Renal pelvis (tissue), 4 donors: ENCODE measurements around the gene C17orf75. TPM values are rescaled to one million over a fixed set of nuclear protein-coding genes. Genes with fewer than 3 reads are reported as not detected.
"Not testable (repeated sequence)": the region's sequence is repeated elsewhere in the genome, so short reads cannot be mapped to it uniquely, and the experiment has no call there.

ENCODE experiments used
- DNase-seq: peaks from one replicate; pipeline ENCODE4 v3.0.0-alpha.2; 2013
- polyA plus RNA-seq, 3 donors: library from polyadenylated mRNA; unstranded; fragments of 120-200 nt; gene quantifications; one replicate each; pipeline ENCODE4 v1.2.1, GENCODE V29; 2013; ENCODE audit not compliant: insufficient read length in 3 of 3

The C17orf75 gene
- polyA plus RNA-seq, 3 donors = 35.8 to 53.9 (median 48.9) TPM

DNA sequence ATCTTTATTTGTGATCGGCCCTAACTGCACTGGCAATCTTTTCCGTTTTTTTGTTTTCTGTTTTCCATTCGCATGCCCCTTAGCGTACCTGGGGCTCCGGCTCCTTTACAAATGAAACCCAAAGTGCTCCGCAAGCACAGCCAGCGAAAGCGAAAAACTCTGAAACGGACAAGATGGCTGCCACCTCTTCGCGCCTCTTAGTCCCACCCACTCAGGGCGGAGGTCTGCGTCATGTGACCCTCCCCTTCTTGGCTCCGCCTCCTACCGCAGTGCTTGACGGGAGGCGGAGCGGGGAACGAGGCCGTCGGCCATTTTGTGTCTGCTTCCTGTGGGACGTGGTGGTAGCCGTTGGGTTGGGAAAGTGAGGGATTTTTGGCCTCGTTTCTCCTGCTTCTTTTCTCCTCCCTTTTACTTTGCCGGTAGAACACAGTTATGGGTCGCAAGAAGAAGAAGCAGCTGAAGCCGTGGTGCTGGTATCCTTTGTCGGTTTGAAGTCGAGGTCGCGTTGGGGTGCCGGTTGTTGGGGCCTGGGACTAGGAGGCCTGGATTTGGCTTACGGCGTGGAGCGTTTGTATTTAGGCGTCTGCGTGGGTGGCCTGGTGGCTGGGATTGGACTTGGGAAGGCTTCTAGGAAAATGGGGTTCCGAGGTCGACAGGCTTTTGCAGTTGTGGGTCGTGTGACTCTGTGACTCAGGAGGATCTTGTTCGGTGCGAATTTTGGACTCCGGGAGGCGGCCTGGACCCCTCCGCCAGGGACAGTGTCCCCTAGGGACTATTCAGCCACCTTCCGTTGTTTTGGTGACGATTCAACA lies 8.1 kb upstream of the C17orf75 start, which contains the start of gene ZNF207:
Gene ZNF207, plus strand, starts transcription at position 304 of the 812 bp plus-strand sequence. Its CDS starts 129 bp downstream, at position 433.
- DNase-seq = peak; percentile 97

DNA sequence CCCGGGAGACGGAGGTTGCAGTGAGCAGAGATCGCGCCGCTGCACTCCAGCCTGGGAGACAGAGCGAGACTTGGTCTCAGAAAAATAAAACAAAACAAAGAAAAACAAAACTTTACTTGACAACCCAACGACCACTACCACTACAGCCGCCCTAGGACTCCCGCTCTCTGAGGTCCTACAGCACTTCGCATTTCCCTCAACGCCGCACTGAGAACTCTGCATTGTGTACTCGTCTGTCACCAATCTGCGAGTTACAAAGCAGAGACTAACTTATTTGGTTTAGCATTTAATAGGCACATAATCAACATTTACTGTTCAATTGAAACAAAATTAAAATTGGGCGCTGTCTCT lies 7.5 kb upstream of the C17orf75 start:
- DNase-seq = no peak

DNA sequence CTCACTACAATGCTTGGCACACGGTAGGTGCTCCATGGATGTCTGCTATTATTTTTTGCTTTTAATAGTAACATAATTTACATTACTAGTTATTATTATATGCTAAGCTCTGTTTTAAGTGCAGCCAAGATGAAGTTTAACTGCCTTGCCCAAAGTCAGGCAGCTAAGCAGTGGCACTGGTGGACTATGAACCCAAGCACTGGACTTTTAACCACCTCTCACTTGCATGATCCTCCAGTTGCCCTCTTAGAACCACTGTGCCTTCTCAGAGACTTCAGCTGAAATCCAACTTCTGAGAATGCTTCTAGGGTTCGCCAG lies 6.5 kb upstream of the C17orf75 start:
- no peak for DNase-seq

DNA sequence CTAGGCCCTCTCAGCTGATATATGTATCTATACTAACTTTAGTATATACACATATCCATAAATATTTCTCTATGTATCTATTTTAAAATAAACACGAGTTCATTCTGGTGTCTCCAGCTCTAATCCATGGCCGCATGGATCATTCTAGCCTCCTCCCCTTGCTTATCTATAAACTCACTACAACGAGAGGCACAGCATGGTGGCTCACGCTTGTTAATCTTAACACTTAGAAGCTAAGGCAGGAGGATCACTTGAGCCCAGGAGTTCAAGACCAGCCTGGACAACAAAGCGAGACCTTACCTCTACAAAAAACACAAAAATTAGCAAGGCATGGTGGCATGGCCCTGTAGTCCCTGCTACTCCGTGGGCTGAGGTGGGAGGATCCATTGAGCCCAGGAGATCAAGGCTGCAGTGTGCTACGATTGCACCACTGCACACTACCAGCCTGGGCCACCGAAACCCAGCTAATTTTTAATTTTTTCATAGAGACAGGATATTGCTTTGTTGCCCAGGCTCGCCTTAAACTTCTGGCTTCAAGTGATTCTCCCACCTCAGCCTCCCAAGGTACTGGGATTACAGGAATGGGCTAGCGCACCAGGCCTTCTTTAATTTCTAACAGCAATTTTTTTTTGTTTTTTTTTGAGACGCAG lies 4.1 kb upstream of the C17orf75 start:
- DNase-seq = no peak

DNA sequence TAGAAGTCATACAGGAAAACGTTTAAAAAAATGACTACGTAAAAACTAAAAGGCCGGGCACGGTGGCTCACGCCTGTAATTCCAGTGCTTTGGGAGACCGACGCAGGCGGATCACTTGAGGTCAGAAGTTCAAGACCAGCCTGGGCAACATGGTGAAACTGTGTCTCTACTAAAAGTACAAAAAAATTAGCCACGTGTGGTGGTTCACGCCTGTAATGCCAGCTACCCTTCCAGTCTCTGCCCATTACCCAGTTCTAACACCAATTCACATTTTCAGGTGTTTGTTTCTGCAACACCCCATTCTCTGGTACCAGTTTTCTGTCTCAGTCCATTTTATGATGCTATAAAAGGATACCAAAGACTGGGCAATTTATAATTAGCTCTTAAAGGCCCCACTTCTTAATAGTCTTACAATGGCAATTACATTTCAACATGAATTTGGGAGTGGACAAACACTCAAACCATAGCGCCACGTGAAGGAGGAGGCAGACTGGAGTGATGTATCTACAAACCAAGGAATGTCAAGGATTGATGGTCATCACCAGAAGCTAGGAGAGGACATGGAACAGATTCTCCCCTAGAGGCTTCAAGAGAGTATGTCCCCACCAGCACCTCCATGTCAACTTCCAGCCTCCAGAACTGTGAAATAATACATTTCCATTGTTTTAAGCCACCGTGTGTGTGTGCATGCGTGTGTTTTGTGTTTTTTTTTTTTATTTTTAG lies 791 bp upstream of the C17orf75 start:
- DNase-seq = no peak

DNA sequence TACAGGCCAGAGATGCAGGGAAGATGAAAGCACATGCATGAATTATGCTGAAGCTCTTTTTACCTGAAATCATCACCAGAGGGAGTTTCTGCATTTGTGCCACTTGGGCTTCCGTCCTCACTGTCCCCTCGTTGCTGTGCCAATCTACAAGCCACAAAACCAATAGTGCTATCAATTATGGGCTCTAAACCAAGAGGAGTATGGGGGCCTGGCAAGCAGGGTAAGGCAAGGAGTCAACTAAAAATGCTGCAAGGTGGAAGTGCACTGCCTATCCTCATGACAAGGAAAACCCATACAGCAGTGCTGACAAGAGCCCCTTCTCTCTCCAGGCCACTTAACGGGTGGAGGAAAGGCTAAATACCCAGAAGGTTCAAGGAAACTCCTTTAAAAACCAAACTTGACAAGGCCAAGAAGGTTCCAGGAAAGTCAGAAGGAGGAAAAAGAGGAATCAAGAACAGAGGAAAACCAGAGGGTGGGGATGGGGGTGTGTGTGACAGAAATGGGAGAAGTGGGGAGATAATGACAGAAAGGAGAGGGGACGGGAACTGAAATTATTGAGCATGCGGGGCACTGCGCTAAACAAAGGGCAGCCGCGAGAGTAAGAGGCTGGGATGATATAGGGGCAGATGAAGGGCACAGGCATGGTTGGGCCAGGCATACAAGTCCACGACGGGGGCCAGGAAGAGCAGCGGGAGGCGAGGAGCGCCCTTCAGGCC lies 674 bp downstream of the C17orf75 start:
- DNase-seq = peak; percentile 27

DNA sequence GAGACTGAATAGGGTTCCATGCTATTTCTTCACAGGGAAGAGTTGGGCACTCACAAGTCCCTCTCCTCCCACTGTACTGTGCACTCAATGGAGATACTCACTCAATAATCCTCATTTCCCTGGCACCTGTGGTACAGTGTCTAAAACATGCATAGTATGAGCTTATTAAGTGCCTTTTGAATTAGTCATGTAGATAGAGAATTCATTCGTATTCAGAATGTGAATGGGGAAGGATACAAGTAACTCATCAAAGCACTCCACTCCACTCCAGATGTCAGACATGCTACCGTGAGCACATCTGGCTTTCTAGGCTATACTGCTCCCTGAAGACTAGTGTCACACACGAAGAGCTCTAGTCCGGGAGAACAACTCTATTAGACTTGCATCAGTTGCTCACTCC lies 6.3 kb downstream of the C17orf75 start:
- no peak for DNase-seq

DNA sequence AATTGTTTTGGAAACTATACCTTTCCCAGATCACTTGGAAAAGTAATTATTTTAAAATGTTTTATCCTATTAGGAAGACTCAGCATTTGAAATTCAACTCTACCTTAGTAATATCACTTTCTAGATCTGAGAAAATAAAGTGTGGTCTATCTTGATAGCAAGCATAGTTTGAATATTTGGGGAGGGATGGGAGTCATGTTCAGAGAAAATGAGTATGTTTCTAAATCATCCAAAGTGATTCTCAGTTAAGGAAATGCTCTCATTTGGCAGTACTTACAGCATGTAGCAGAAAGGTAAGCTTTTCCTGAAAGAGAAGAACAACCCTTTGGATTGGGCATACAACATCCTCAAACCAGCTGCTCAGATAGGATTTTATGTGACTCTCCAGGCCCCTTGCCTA lies 6.9 kb downstream of the C17orf75 start:
- no peak for DNase-seq

DNA sequence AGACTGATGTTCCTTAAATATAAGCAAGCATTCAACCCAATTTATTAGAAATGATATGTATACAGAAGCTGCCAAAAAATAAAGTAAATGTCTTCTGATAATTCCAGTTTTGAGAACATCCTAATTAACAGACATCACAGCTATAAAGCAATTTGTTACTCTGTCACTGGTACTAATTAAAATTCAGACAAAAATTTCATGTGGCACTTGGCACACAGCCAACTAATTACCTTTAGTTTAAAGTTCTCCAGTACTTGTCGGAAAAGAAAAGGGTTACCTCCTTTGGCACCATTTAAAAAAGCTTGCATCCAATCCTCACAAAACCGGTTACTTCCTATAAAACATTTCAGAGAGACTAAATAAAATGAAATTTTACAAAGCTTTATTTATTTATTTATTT lies 8.8 kb downstream of the C17orf75 start:
- DNase-seq = no peak

DNA sequence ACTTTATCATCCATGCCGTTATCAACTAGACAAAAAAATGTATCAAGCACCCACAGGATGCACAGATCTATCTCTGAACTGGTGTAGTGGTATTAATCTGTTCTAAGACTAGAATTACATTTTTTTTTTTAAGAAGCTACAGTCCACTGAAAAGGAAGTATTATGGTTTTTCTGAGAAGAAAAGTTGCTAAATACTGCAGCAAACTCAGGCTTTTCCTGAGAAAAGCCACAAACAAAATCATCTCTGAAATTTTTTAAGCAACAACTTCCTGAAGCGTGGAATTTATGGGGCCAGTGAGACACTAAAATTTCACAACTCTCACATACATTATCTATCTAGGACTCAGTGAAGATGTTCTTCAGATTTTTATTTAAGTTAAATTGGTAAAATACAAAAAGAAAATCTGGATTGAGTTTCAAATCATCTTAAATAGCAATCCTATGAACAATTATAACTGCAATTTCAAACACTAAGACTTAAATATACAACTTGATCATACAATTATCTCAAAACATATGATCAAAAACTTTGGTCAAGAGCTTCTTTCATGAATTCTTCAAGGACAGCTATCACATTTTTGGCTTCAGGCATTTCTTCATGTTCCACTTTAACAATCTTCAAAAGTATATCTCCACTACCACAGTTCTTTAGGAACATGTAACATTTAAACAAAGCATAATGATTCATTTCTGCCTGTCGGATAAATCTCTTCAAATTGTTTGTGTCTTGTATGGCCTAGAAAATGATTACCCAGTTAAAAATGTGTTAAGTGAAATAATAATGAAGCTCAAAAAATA lies 10.5 kb downstream of the C17orf75 start:
- no peak for DNase-seq

DNA sequence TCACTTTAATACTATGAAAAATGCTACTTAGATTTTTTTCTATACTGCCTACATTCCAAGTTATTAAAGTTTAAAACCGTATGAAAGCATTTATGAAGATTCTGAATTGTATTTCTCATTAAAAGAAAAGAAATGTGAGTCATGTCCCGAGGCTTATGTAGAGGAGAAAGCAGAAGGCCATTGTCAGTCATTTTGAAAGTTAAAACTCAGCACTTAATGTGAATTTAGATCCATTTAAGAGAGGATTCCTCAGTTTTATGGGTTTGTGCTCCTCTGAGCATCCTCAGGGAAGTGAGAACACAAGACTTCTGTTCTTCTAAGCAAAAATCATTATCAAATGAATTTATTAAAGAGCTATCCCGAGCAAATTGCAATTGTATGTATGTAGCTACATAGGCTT lies 11.8 kb downstream of the C17orf75 start:
- no peak for DNase-seq

DNA sequence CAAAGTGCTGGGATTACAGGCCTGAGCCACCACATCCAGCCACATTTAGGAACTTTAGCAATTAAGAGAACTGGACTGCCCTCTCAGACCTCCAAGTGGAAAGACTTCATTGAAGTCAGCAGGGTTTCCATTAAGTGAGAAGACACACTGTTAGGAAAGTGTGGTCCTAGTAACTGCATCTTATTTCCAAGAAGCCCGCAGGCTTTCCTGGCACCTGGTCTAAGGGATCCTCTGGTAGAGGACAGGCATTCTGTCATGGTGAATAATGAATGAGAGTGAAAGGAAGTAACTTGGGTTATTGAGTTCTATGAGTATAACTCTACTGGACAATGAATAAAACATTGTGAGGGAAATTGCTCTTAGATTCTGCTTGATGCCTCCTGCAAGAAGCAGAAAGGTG lies 14.1 kb downstream of the C17orf75 start:
- no peak for DNase-seq

DNA sequence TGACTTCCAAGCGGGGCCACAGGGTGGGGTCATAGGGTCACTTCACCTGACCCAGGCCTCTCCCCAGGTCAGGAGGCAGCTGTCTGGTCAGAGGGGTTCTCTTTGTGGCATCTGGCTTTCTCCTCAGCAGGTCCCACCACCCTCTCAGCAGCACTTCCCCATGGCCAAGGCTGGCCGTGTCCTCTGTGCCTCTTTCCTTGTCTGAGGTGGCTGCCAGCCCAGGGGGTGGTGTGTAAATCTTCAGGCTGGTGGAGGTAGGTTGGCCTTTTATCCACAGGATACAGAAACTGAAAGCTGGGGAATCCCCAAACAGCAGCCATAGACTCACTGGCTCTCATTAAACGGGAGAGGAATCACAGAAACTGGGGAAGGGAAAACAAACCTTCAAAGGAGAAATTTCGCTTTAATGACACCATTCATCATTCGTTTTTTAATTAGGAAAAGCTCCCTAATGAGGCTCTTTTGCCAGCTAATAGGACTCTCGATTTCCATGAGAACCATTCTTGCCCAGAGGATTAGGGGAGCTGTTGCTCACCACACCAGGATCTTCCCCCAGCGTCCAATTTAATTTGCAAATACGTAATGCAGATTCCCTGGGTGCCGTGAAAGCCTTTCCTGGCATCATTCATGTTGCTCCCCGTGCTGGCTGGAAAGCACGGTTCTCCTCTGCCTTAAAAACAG lies 18.0 kb downstream of the C17orf75 start:
- no peak for DNase-seq

DNA sequence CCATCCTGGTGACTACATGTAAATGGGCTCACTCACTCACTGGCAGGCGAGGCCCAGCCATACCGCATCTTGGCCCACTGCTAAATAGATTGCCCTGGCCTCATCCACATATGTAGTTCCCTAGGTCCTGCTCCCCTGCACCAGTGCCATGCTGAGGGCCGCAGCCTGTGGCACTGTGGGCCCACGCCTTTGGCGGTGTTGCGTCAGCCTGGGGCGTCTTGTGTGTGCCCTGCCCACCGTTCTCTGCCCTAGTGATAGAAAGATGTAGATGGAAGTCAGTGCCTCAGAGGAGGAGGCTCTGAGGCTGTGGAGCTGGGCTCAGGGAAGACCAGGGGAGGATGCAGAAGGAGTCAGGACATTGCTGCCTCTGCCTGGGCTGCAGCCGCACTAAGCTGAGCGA lies 18.9 kb downstream of the C17orf75 start:
- DNase-seq = no peak

DNA sequence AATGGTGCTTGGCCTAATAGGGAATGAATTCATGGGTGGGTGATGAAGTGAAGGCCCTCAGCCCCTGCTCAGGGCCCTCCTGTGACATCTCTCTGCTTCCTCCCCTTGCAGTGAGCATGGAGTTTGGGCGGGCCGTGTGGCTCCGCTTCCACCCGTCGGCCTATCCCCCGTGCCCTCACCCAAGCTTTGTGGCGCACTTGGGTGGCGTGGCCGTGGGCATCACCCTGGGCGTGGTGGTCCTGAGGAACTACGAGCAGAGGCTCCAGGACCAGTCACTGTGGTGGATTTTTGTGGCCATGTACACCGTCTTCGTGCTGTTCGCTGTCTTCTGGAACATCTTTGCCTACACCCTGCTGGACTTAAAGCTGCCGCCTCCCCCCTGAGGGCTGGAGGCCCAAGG lies 21.1 kb downstream of the C17orf75 start:
- no peak for DNase-seq

DNA sequence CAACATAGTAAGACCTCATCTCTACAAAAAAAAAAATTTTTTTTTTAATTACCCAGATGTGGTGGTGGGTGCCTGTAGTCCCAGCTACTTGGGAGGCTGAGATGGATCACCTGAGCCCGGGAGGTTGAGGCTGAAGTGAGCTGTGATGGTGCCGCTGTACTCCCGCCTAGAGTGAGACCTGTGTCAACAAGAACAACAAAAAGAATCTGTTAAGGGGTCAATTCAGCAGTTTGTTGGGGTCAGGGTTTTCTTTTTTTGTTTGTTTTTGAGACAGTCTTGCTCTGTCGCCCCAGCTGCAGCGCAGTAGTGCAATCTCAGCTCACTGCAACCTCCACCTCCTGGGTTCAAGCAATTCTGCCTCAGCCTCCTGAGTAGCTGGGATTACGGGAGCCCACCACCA lies 21.9 kb downstream of the C17orf75 start:
- DNase-seq = not testable (repeated sequence)

DNA sequence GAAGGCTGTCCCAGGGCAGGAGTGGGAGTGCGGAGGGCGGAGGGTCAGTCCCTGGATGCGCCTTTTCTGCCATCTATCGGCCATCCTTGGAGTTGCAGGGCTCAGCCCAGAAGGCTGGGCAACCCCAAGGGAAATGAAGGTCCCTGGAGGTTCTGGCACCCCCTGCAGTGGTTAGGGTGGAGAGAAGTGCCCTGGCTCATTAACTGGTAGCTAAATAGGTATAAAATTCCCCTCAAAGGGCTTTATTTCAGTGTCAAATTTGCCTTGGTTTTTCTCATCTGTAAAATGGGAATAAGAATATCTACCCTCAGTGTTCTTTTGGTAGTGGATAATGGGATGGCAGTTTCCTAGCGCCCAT lies 22.4 kb downstream of the C17orf75 start:
- no peak for DNase-seq

DNA sequence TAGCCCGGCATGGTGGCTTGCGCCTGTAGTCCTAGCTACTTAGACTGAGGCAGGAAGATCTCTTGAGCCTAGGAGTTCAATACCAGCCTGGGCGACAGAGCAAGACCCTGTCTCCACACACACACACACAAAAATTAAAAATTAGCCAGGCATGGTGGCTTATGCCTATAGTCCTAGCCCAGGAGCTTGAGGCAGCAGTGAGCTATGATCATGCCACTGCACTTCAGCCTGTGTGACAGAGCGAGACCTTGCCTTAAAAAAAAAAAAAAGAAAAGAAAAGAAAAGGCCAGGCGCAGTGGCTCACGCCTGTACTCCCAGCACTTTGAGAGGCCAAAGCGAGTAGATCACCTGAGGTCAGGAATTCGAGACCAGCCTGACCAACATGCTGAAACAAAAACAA lies 23.9 kb downstream of the C17orf75 start:
- no peak for DNase-seq

DNA sequence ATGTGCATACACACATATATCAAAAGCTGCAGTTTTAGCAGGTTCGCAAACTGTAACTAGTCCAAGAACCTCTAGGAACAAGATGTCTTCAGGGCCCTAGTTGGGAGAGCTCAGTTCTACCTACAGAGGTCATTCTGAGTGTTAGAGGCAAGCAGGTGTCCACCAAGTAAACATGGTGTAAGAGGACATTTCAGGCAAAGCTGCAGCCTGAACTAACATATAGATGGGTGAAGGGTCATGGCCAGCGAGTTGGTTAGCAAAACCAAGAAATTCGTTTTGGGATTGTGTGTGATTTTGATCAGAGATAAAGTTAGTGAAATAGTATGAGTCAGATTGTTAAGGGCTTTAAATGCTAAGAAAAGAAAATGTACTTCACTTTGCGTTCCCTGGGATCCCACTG lies 24.6 kb downstream of the C17orf75 start:
- no peak for DNase-seq

DNA sequence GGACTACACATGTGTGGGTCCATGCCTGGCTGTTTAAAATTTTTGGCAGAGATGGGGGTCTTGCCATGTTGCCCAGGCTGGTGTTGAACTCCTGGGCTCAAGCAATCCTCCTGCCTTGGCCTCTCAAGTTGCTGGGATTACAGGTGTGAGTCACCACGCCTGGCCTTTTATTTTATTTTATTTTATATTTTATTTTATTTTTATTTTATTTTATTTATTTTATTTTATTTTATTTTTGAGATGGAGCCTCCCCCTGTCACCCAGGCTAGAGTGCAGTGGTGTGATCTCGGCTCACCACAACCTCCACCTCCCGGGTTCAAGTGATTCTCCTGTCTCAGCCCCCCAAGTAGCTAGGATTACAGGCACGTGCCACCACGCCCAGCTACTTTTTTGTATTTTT lies 25.3 kb downstream of the C17orf75 start:
- DNase-seq = not testable (repeated sequence)

DNA sequence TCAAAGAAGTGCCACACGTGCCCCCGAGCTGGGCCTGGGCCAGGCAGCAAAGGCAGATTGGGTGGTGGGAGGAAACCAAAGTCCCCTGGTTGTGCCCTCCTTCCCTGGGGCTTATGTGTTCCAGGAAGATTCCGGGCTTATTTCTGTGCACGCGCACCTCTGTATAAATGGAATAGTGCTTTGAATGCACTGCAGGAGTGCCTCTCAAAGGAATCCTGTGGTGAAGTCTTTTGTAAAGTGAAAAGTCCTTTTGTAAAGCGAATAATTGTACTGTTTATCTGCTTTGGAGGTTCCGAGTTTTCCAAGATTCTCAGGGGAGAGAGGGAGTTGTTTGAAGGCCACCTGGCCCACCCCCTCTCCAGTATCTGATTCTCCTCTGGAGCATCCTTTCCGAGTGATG lies 26.8 kb downstream of the C17orf75 start:
- DNase-seq = no peak
